HUES6 (cell line): ENCODE data around the gene SEPTIN10.

ENCODE experiments used
- H3K27ac ChIP-seq: 2 replicates; pipeline ENCODE4 v1.7.0; 2013; ENCODE audit warnings: low read depth, mild to moderate bottlenecking, low read length, inconsistent platforms
- H3K27me3 ChIP-seq: 2 replicates; pipeline ENCODE4 v1.6.1; 2013; ENCODE audit warnings: low read length; ENCODE audit not compliant: control insufficient read depth, insufficient read depth
- H3K36me3 ChIP-seq: 2 replicates; pipeline ENCODE4 v1.6.1; 2013; ENCODE audit warnings: low read length; ENCODE audit not compliant: control insufficient read depth, insufficient read depth
- H3K4me1 ChIP-seq: 2 replicates; pipeline ENCODE4 v1.6.1; 2013; ENCODE audit warnings: low read length; ENCODE audit not compliant: control insufficient read depth, insufficient read depth
- H3K4me3 ChIP-seq: 2 replicates; pipeline ENCODE4 v1.5.1; 2013; ENCODE audit warnings: low read depth, low read length
- H3K9ac ChIP-seq: one replicate; pipeline ENCODE4 v1.6.1; 2013; ENCODE audit warnings: mild to moderate bottlenecking, low read length
- H3K9me3 ChIP-seq: 2 replicates; pipeline ENCODE4 v1.6.1; 2013; ENCODE audit warnings: low read depth, low read length; ENCODE audit not compliant: control insufficient read depth, insufficient read depth

SEPTIN10 gene

GRCh38 chr2:109516445-109517117 lies 97.2 kb downstream of the SEPTIN10 start:
- H3K27me3 ChIP-seq, result no peaks in the 10 kb centered on the region
- no peaks in the 10 kb centered on the region for H3K9me3 ChIP-seq
- H3K9ac ChIP-seq, result no peak overlapping the region
- H3K4me1 ChIP-seq, result peaks cover 3% of the 10 kb centered on the region; the same call in 1 of the 2 replicates
- H3K27ac ChIP-seq, result no peak overlapping the region
- H3K36me3 ChIP-seq, result no peaks in the 10 kb centered on the region
- H3K4me3 ChIP-seq, result no peak overlapping the region

- Histone ChIP-seq H3K4me1 (peaks cover 3% of the 10 kb centered on the region; the same call in 1 of the 2 replicates), H3K4me3 (no peak overlapping the region), H3K9ac (no peak overlapping the region), H3K27me3 (no peaks in the 10 kb centered on the region), H3K36me3 (no peaks in the 10 kb centered on the region), H3K9me3 (no peaks in the 10 kb centered on the region), H3K27ac (no peak overlapping the region)
Observed at GRCh38 chr2:109514857-109515256, 98.9 kb downstream of the SEPTIN10 start.

- H3K36me3 ChIP-seq, result no peaks in the 10 kb centered on the region
Observed at GRCh38 chr2:109513749-109514588, 99.8 kb downstream of the SEPTIN10 start.

GRCh38 chr2:109513230-109513629 lies 100.5 kb downstream of the SEPTIN10 start:
- Histone ChIP-seq H3K27ac (no peak overlapping the region), H3K9me3 (0 out of 2 replicates have a peak, but pooled peaks cover 4% of the 10 kb centered on the region), H3K4me3 (no peak overlapping the region), H3K4me1 (peaks cover 3% of the 10 kb centered on the region; the same call in 1 of the 2 replicates), H3K27me3 (no peaks in the 10 kb centered on the region), H3K36me3 (no peaks in the 10 kb centered on the region), H3K9ac (no peak overlapping the region)

More at GRCh38 chr2:109513749-109514588, 99.8 kb downstream of the SEPTIN10 start:
- Histone ChIP-seq H3K9ac (no peak overlapping the region), H3K4me3 (no peak overlapping the region), H3K27ac (no peak overlapping the region), H3K4me1 (peaks cover 3% of the 10 kb centered on the region; the same call in 1 of the 2 replicates), H3K27me3 (no peaks in the 10 kb centered on the region), H3K9me3 (0 out of 2 replicates have a peak, but pooled peaks cover 3% of the 10 kb centered on the region)

- Histone ChIP-seq H3K9ac (no peak overlapping the region), H3K36me3 (no peaks in the 10 kb centered on the region), H3K4me1 (peaks cover 3% of the 10 kb centered on the region; the same call in 1 of the 2 replicates), H3K4me3 (no peak overlapping the region), H3K27me3 (no peaks in the 10 kb centered on the region), H3K9me3 (0 out of 2 replicates have a peak, but pooled peaks cover 4% of the 10 kb centered on the region), H3K27ac (no peak overlapping the region)
Observed at GRCh38 chr2:109512076-109512475, 101.7 kb downstream of the SEPTIN10 start.

- Histone ChIP-seq H3K9ac (no peak overlapping the region), H3K27ac (no peak overlapping the region), H3K4me1 (peaks cover 3% of the 10 kb centered on the region; the same call in 1 of the 2 replicates), H3K27me3 (no peaks in the 10 kb centered on the region), H3K9me3 (0 out of 2 replicates have a peak, but pooled peaks cover 4% of the 10 kb centered on the region), H3K36me3 (no peaks in the 10 kb centered on the region), H3K4me3 (no peak overlapping the region)
Observed at GRCh38 chr2:109511168-109511567, 102.6 kb downstream of the SEPTIN10 start.

GRCh38 chr2:109510136-109511028 lies 103.4 kb downstream of the SEPTIN10 start:
- no peak overlapping the region for H3K4me3 ChIP-seq
- H3K27ac ChIP-seq, result no peak overlapping the region
- no peaks in the 10 kb centered on the region for H3K27me3 ChIP-seq
- H3K4me1 ChIP-seq, result no peaks in the 10 kb centered on the region
- no peaks in the 10 kb centered on the region for H3K36me3 ChIP-seq
- peaks cover 7% of the 10 kb centered on the region; the same call in 1 of the 2 replicates for H3K9me3 ChIP-seq
- no peak overlapping the region for H3K9ac ChIP-seq

- Histone ChIP-seq H3K9me3 (peaks cover 7% of the 10 kb centered on the region; the same call in 1 of the 2 replicates), H3K27me3 (no peaks in the 10 kb centered on the region), H3K27ac (no peak overlapping the region), H3K36me3 (no peaks in the 10 kb centered on the region), H3K4me1 (no peaks in the 10 kb centered on the region), H3K4me3 (no peak overlapping the region), H3K9ac (no peak overlapping the region)
Observed at GRCh38 chr2:109508556-109508955, 105.2 kb downstream of the SEPTIN10 start.

- H3K27me3 ChIP-seq, result no peaks in the 10 kb centered on the region
- H3K36me3 ChIP-seq, result no peaks in the 10 kb centered on the region
- H3K4me1 ChIP-seq, result no peaks in the 10 kb centered on the region
- H3K9ac ChIP-seq, result no peak overlapping the region
- H3K4me3 ChIP-seq, result no peak overlapping the region
- no peak overlapping the region for H3K27ac ChIP-seq
- H3K9me3 ChIP-seq, result peaks cover 7% of the 10 kb centered on the region; the same call in 1 of the 2 replicates
Observed at GRCh38 chr2:109507828-109508227, 105.9 kb downstream of the SEPTIN10 start.

GRCh38 chr2:109507217-109507616 lies 106.5 kb downstream of the SEPTIN10 start:
- H3K27me3 ChIP-seq, result no peaks in the 10 kb centered on the region
- no peak overlapping the region for H3K27ac ChIP-seq
- H3K4me1 ChIP-seq, result no peaks in the 10 kb centered on the region
- no peaks in the 10 kb centered on the region for H3K36me3 ChIP-seq
- H3K4me3 ChIP-seq, result no peak overlapping the region
- H3K9me3 ChIP-seq, result peaks cover 7% of the 10 kb centered on the region; the same call in 1 of the 2 replicates
- H3K9ac ChIP-seq, result no peak overlapping the region
